ENCODE results near the gene GREB1. TPM values are rescaled to one million over a fixed set of nuclear protein-coding genes. Genes with fewer than 3 reads are reported as not detected.

Gene GREB1
- total and polyA plus RNA-seq, 2 of the 13 experiments (the other 11 are each of a cell fraction or from before 2014, with no cell fraction given) = 31.3 to 61.2 TPM

GRCh38 chr2:11505652-11506610, 27.9 kb upstream of the GREB1 start (continued):
- TF ChIP-seq ZNF326 (CRISPR knock-in tag; IDR thresholded peaks at IDR 0.05; ENCODE audit: borderline replicate concordance) (no peak), MTF2 (CRISPR knock-in tag; IDR thresholded peaks at IDR 0.05; ENCODE audit: borderline replicate concordance) (no peak; the same call in 1 of the 2 replicates), RBAK (CRISPR knock-in tag; IDR thresholded peaks at IDR 0.05) (no peak), ARNTL (CRISPR knock-in tag; IDR thresholded peaks at IDR 0.05) (peak; percentile 88), TEAD2 (CRISPR knock-in tag; IDR thresholded peaks at IDR 0.05) (no peak), GABPB1 (CRISPR knock-in tag; IDR thresholded peaks at IDR 0.05) (peak; percentile 25; the same call in 1 of the 2 replicates), FUBP1 (CRISPR knock-in tag; IDR thresholded peaks at IDR 0.05; ENCODE audit: borderline replicate concordance) (no peak), AKAP8 (CRISPR knock-in tag; IDR thresholded peaks at IDR 0.05) (peak; percentile 36; the same call in 1 of the 2 replicates), ZNF276 (CRISPR knock-in tag; IDR thresholded peaks at IDR 0.05; ENCODE audit: low read depth) (peak; percentile 78; the same call in 1 of the 2 replicates), BCL3 (CRISPR knock-in tag; IDR thresholded peaks at IDR 0.05) (peak; percentile 22), SMYD3 (CRISPR knock-in tag; IDR thresholded peaks at IDR 0.05) (peak; percentile 87; the same call in 1 of the 2 replicates), POLR2A (IDR thresholded peaks at IDR 0.05; ENCODE audit: insufficient read depth in 1 of 2, low read depth in 2 of 2, low read length in 2 of 2) (peak; percentile 57 to 62), ZFP91 (CRISPR knock-in tag; IDR thresholded peaks at IDR 0.05; ENCODE audit: borderline replicate concordance) (peak; percentile 83), ZNF800 (CRISPR knock-in tag; IDR thresholded peaks at IDR 0.05) (peak; percentile 81; the same call in 1 of the 2 replicates), TP53 (CRISPR knock-in tag; conservative IDR thresholded peaks at IDR 0.05) (0 out of 2 replicates have a peak, but pooled peaks have one; percentile 41), ZC3H13 (CRISPR knock-in tag; IDR thresholded peaks at IDR 0.05) (peak; percentile 61; the same call in 1 of the 2 replicates), POGZ (CRISPR knock-in tag; IDR thresholded peaks at IDR 0.05) (peak; percentile 52), ATF3 (CRISPR knock-in tag; IDR thresholded peaks at IDR 0.05) (peak; percentile 22; the same call in 1 of the 2 replicates), JUND (CRISPR knock-in tag; IDR thresholded peaks at IDR 0.05) (no peak; the same call in 1 of the 2 replicates)

Data from HepG2 (cell line).